Neural cell (in vitro differentiated cells): ENCODE data around the gene ITGA11. TPM values are rescaled to one million over a fixed set of nuclear protein-coding genes. Genes with fewer than 3 reads are reported as not detected.

ENCODE experiments used
- H2AFZ ChIP-seq: fragments of 200-600, 300-800 bp; sonication (generic), shearing (Covaris generic); 2 replicates; pipeline ENCODE4 v1.6.0; 2014; ENCODE audit warnings: low read depth, mild to moderate bottlenecking, antibody characterized with exemption, low read length, moderate library complexity
- H3F3A ChIP-seq: fragments of 200-600 bp; shearing (Covaris generic); 2 replicates; pipeline ENCODE4 v1.6.1; 2016; ENCODE audit warnings: mild to moderate bottlenecking, moderate library complexity, mixed read lengths, antibody characterized with exemption, low read length; ENCODE audit not compliant: insufficient read depth, poor library complexity, severe bottlenecking
- H3K27ac ChIP-seq: fragments of 200-600, 300-800 bp; sonication (generic), shearing (Covaris generic); 2 replicates; pipeline ENCODE4 v1.5.1; 2014; ENCODE audit warnings: mild to moderate bottlenecking, low read length, moderate library complexity
- H3K27me3 ChIP-seq: fragments of 300-800, 200-600 bp; sonication (generic), shearing (Covaris generic); 2 replicates; pipeline ENCODE4 v1.6.0; 2014; ENCODE audit warnings: mild to moderate bottlenecking, low read depth, low read length, moderate library complexity; ENCODE audit not compliant: insufficient read depth
- H3K36me3 ChIP-seq: fragments of 300-800, 200-600 bp; sonication (generic), shearing (Covaris generic); 2 replicates; pipeline ENCODE4 v1.5.1; 2014; ENCODE audit warnings: mild to moderate bottlenecking, antibody characterized with exemption, low read length, moderate library complexity; ENCODE audit not compliant: insufficient read depth
- H3K4me2 ChIP-seq: fragments of 300-800, 200-600 bp; sonication (generic), shearing (Covaris generic); 2 replicates; pipeline ENCODE4 v1.6.0; 2014; ENCODE audit warnings: mild to moderate bottlenecking, low read length
- H3K4me3 ChIP-seq: fragments of 300-800, 200-600 bp; sonication (generic), shearing (Covaris generic); 2 replicates; pipeline ENCODE4 v1.5.1; 2014; ENCODE audit warnings: mild to moderate bottlenecking, low read length, moderate library complexity
- H3K79me2 ChIP-seq: fragments of 200-600 bp; shearing (Covaris generic); replicated peaks from 2 replicates; pipeline ENCODE4 v1.6.0; 2014; ENCODE audit warnings: mild to moderate bottlenecking, low read length, moderate library complexity; ENCODE audit not compliant: insufficient read depth
- H3K9ac ChIP-seq: fragments of 300-800, 200-600 bp; sonication (generic), shearing (Covaris generic); 2 replicates; pipeline ENCODE4 v1.6.1; 2016; ENCODE audit warnings: mild to moderate bottlenecking, low read length, mixed read lengths
- H3K9me2 ChIP-seq: fragments of 200-600 bp; shearing (Covaris generic); 2 replicates; pipeline ENCODE4 v1.6.1; 2016; ENCODE audit warnings: mild to moderate bottlenecking, low read length, mixed read lengths; ENCODE audit not compliant: insufficient read depth
- H3K9me3 ChIP-seq: fragments of 200-600, 300-800 bp; sonication (generic), shearing (Covaris generic); 2 replicates; pipeline ENCODE4 v1.6.1; 2016; ENCODE audit warnings: mild to moderate bottlenecking, mixed run types, low read length, moderate library complexity, mixed read lengths
- H4K20me1 ChIP-seq: fragments of 200-600 bp; shearing (Covaris generic); 2 replicates; pipeline ENCODE4 v1.6.1; 2016; ENCODE audit warnings: mild to moderate bottlenecking, mixed run types; ENCODE audit not compliant: insufficient read depth
- EP300 ChIP-seq: fragments of 450-650 bp; conservative IDR thresholded peaks from 2 replicates; pipeline ENCODE4 v1.6.1; 2014; ENCODE audit warnings: antibody characterized with exemption, mild to moderate bottlenecking, moderate library complexity; ENCODE audit not compliant: poor library complexity, severe bottlenecking
- EZH2 ChIP-seq: fragments of 200-600, 300-800 bp; shearing (Covaris generic), sonication (generic); IDR thresholded peaks from 2 replicates; pipeline ENCODE4 v1.6.1; 2014; ENCODE audit warnings: antibody characterized with exemption, low read length, borderline replicate concordance, mild to moderate bottlenecking; ENCODE audit not compliant: insufficient read depth, poor library complexity, severe bottlenecking
- MXI1 ChIP-seq: fragments of 450-650 bp; conservative IDR thresholded peaks from 2 replicates; pipeline ENCODE4 v1.6.1; 2014; ENCODE audit warnings: antibody characterized with exemption, mild to moderate bottlenecking; ENCODE audit not compliant: poor library complexity, severe bottlenecking
- POLR2AphosphoS5 ChIP-seq: IDR thresholded peaks from 2 replicates; pipeline ENCODE4 v1.6.1; 2012
- RAD21 ChIP-seq: fragments of 450-650 bp; conservative IDR thresholded peaks from 2 replicates; pipeline ENCODE4 v1.6.1; 2014; ENCODE audit warnings: antibody characterized with exemption, mild to moderate bottlenecking, moderate library complexity
- SMC3 ChIP-seq: fragments of 450-650 bp; conservative IDR thresholded peaks from 2 replicates; pipeline ENCODE4 v1.6.1; 2014; ENCODE audit warnings: antibody characterized with exemption, mild to moderate bottlenecking, moderate library complexity; ENCODE audit not compliant: poor library complexity
- TAF1 ChIP-seq: IDR thresholded peaks from 2 replicates; pipeline ENCODE4 v1.6.1; 2012; ENCODE audit warnings: low read depth
- polyA plus RNA-seq: library from polyadenylated mRNA; depleted of rRNA; stranded (reverse); fragments of >200 nt; gene quantifications from 2 replicates; pipeline ENCODE4 v1.2.3, GENCODE V29; 2014
- TF ChIP-seq, protein P1 (sequence below): fragments of 450-650 bp; IDR thresholded peaks from 2 replicates; pipeline ENCODE4 v1.5.1; 2014; ENCODE audit warnings: antibody characterized with exemption, mild to moderate bottlenecking, moderate library complexity; ENCODE audit not compliant: poor library complexity, severe bottlenecking
- TF ChIP-seq, protein P2 (sequence below): IDR thresholded peaks from 2 replicates; pipeline ENCODE4 v1.6.1; 2012; ENCODE audit warnings: borderline replicate concordance

ITGA11 gene
- polyA plus RNA-seq, 1 donor from 2014 or later: not detected

DNA sequence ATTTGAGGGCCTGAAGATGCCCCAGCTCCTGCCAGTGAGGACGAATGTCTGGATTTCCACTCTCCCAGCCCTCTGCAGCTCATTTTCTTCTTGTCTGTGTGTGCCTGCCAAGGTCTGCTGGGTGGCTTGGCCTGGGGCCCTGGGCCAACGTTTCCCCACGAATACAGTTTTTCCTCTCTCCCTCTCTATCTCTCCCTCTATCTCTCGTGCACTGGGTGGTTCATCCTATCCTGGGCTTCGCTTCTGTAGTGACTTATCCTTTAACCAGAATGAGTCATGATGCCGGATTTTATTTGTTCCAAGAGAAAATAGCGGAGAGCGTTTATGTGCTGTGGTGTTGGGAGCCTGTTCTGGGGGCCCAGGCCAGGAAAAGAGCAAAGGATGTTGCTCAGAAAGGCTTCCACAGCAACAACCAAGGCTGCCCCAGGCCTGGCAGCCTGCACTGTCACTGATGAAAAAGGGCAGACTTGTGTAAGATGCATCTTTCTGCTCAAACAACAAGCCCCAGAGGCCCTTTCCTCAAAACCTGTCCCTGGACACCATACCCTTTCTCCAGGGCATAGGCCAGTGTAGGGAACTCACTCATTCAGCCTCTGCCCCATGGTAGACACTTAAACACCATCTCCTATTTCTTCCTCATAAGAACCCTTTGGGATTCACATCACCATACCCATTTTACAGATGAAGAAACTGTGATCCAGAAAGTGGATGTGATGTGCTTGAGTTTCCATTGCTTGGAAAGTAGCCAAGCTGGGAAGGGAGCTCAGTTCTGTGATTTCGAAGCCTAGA is 47.3 kb downstream of the ITGA11 start:
- Histone ChIP-seq H2AFZ (no peak overlapping the region), H3K4me2 (no peak overlapping the region), H4K20me1 (no peaks in the 10 kb centered on the region), H3K9ac (no peak overlapping the region), H3K27me3 (no peaks in the 10 kb centered on the region), H3K27ac (no peak overlapping the region), H3K9me3 (no peaks in the 10 kb centered on the region), H3K4me3 (no peak overlapping the region), H3K9me2 (no peaks in the 10 kb centered on the region), H3K79me2 (no peaks in the 10 kb centered on the region), H3K36me3 (no peaks in the 10 kb centered on the region), H3F3A (no peaks in the 10 kb centered on the region)
- TF ChIP-seq RAD21: no peak
- no peak for TF ChIP-seq POLR2AphosphoS5
- TF ChIP-seq, protein P1, sequence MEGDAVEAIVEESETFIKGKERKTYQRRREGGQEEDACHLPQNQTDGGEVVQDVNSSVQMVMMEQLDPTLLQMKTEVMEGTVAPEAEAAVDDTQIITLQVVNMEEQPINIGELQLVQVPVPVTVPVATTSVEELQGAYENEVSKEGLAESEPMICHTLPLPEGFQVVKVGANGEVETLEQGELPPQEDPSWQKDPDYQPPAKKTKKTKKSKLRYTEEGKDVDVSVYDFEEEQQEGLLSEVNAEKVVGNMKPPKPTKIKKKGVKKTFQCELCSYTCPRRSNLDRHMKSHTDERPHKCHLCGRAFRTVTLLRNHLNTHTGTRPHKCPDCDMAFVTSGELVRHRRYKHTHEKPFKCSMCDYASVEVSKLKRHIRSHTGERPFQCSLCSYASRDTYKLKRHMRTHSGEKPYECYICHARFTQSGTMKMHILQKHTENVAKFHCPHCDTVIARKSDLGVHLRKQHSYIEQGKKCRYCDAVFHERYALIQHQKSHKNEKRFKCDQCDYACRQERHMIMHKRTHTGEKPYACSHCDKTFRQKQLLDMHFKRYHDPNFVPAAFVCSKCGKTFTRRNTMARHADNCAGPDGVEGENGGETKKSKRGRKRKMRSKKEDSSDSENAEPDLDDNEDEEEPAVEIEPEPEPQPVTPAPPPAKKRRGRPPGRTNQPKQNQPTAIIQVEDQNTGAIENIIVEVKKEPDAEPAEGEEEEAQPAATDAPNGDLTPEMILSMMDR: no peak
- TF ChIP-seq, protein P2, sequence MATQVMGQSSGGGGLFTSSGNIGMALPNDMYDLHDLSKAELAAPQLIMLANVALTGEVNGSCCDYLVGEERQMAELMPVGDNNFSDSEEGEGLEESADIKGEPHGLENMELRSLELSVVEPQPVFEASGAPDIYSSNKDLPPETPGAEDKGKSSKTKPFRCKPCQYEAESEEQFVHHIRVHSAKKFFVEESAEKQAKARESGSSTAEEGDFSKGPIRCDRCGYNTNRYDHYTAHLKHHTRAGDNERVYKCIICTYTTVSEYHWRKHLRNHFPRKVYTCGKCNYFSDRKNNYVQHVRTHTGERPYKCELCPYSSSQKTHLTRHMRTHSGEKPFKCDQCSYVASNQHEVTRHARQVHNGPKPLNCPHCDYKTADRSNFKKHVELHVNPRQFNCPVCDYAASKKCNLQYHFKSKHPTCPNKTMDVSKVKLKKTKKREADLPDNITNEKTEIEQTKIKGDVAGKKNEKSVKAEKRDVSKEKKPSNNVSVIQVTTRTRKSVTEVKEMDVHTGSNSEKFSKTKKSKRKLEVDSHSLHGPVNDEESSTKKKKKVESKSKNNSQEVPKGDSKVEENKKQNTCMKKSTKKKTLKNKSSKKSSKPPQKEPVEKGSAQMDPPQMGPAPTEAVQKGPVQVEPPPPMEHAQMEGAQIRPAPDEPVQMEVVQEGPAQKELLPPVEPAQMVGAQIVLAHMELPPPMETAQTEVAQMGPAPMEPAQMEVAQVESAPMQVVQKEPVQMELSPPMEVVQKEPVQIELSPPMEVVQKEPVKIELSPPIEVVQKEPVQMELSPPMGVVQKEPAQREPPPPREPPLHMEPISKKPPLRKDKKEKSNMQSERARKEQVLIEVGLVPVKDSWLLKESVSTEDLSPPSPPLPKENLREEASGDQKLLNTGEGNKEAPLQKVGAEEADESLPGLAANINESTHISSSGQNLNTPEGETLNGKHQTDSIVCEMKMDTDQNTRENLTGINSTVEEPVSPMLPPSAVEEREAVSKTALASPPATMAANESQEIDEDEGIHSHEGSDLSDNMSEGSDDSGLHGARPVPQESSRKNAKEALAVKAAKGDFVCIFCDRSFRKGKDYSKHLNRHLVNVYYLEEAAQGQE: no peak
- TF ChIP-seq EP300: no peak
- no peak for TF ChIP-seq MXI1
- TF ChIP-seq SMC3: no peak
- no peak for TF ChIP-seq TAF1

DNA sequence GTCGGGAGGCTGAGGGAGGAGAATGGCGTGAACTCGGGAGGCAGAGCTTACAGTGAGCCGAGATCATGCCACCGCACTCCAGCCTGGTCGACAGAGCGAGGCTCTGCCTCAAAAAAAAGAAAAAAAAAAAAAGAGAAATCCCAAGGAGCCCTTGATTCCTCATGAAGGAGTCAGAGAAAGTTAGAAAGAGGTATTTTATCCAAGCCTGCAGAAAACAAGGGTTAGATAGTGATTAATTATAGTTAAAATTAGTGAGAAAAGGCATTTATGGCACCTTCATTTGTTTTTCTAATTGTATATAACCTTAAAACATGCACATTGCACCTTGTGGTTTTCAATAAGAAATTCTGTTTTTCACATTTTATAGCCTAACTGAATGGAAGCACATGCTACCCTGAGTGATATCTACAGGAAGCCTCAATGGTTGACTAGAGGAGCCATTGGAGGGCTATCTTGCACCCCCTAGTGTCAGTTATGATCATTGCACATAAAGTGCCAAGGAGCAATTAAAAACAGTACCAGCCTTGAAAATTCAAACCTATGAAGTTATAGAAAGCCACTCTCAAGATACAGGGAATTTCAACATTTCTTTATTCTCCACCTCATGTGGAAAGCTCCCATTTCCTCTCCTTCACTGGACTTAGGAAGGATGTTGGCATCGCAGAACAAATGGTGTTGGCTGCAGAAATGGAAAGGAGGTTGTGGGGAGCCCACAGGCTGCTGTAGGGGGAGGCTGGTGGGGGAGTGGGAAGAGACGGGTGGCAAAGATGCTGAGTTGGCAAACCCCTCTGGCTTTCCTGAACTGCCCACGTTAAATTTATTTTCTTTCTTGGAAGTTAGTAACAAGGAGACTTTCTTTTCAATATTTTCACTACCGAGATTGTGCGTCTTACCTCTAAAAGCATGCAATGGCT is 48.5 kb downstream of the ITGA11 start:
- Histone ChIP-seq H3K27ac (no peak overlapping the region), H3K9me2 (no peaks in the 10 kb centered on the region), H3K4me2 (no peak overlapping the region), H3K9ac (no peak overlapping the region), H3K36me3 (no peaks in the 10 kb centered on the region), H3K27me3 (no peaks in the 10 kb centered on the region), H3K79me2 (no peaks in the 10 kb centered on the region), H3K9me3 (no peaks in the 10 kb centered on the region), H3F3A (no peaks in the 10 kb centered on the region), H4K20me1 (no peaks in the 10 kb centered on the region), H3K4me3 (no peak overlapping the region), H2AFZ (no peak overlapping the region)
- TF ChIP-seq RAD21 (no peak), POLR2AphosphoS5 (no peak), MXI1 (no peak), EZH2 (no peak), SMC3 (no peak), EP300 (no peak), TAF1 (no peak)
- TF ChIP-seq, protein P1: no peak
- TF ChIP-seq, protein P2: no peak
